Measurements from ENCODE around the gene CRX.
"Not testable (repeated sequence)": the region's sequence is repeated elsewhere in the genome, so short reads cannot be mapped to it uniquely, and the experiment has no call there.

CRX gene

GRCh38 chr19:47803671-47804070 lies 18.1 kb upstream of the CRX start:
- DNase-seq (ENCODE audit: low read depth), result not testable (repeated sequence)

- not testable (repeated sequence) for DNase-seq (ENCODE audit: low read depth)
These were observed 17.3 kb upstream of the CRX start, which contains the start of gene TPRX1 for GRCh38 chr19:47804451-47804850. TSS of gene TPRX1 (minus strand) at chr19:47804551. CDS start at chr19:47804539, 12 bp downstream.

GRCh38 chr19:47805313-47805712 lies 16.4 kb upstream of the CRX start:
- DNase-seq (ENCODE audit: low read depth), result no peak

- no peak for DNase-seq (ENCODE audit: low read depth)
These were observed 15.3 kb upstream of the CRX start for GRCh38 chr19:47806435-47806834.

GRCh38 chr19:47813304-47813994 lies 8.3 kb upstream of the CRX start:
- DNase-seq (ENCODE audit: low read depth), result peak; percentile 34

- no peak for DNase-seq (ENCODE audit: low read depth)
These were observed 7.8 kb upstream of the CRX start for GRCh38 chr19:47813995-47814328.

- not testable (repeated sequence) for DNase-seq (ENCODE audit: low read depth)
These were observed 5.5 kb upstream of the CRX start for GRCh38 chr19:47816270-47816669.

GRCh38 chr19:47818221-47818620 lies 3.5 kb upstream of the CRX start:
- DNase-seq (ENCODE audit: low read depth), result not testable (repeated sequence)

- no peak for DNase-seq (ENCODE audit: low read depth)
These were observed 1.9 kb upstream of the CRX start for GRCh38 chr19:47819858-47820257.

GRCh38 chr19:47820410-47820809 lies 1.3 kb upstream of the CRX start:
- DNase-seq (ENCODE audit: low read depth), result no peak

- DNase-seq (ENCODE audit: low read depth), result no peak
These were observed 2.7 kb downstream of the CRX start for GRCh38 chr19:47824396-47824795.

GRCh38 chr19:47826800-47827199 lies 5.1 kb downstream of the CRX start:
- no peak for DNase-seq (ENCODE audit: low read depth)

GRCh38 chr19:47832723-47833122 lies 11.0 kb downstream of the CRX start:
- DNase-seq (ENCODE audit: low read depth), result no peak

- no peak for DNase-seq (ENCODE audit: low read depth)
These were observed 14.3 kb downstream of the CRX start for GRCh38 chr19:47836038-47836437.

- DNase-seq (ENCODE audit: low read depth), result no peak
These were observed 17.7 kb downstream of the CRX start for GRCh38 chr19:47839411-47839810.

GRCh38 chr19:47839913-47840312 lies 18.2 kb downstream of the CRX start:
- peak; percentile 13 for DNase-seq (ENCODE audit: low read depth)

- no peak for DNase-seq (ENCODE audit: low read depth)
These were observed 21.2 kb downstream of the CRX start for GRCh38 chr19:47842941-47843340.

GRCh38 chr19:47848425-47848822 lies 26.7 kb downstream of the CRX start:
- DNase-seq (ENCODE audit: low read depth), result no peak

- DNase-seq (ENCODE audit: low read depth), result peak; percentile 41
These were observed 27.2 kb downstream of the CRX start for GRCh38 chr19:47848823-47849473.

GRCh38 chr19:47853003-47853402 lies 31.3 kb downstream of the CRX start:
- no peak for DNase-seq (ENCODE audit: low read depth)

GRCh38 chr19:47854459-47854858 lies 32.7 kb downstream of the CRX start:
- no peak for DNase-seq (ENCODE audit: low read depth)

- peak; percentile 54 for DNase-seq (ENCODE audit: low read depth)
These were observed 36.5 kb downstream of the CRX start for GRCh38 chr19:47858231-47858630.

GRCh38 chr19:47858646-47859285 lies 37.0 kb downstream of the CRX start, which contains the start of gene TPRX2:
TSS of gene TPRX2 (plus strand) at chr19:47859235. CDS start at chr19:47859247, 12 bp downstream.
- DNase-seq (ENCODE audit: low read depth), result not testable (repeated sequence)

Data from iris pigment epithelial cell (primary cell).